Measurements from ENCODE around the gene LRIG2.

Gene LRIG2

DNA sequence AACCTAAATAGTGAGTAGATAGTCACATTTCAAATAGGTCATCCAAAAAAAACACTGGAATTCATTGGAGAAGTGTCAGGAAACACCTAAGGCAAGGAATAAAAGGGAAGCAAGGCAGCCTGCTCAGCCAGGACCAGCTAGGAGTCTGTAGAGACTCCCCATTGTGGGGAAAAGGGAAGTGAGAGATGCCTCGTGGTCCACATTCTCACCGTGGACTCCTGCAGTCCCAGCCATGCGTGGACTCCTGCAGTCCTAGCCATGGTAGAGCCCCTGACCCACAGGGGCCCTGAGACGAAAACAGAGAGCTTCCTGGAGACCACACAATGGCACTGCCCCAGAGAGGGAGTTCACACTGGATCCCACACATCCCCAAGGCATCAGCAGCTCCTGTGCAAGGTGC lies 97.5 kb downstream of the LRIG2 start:
- DNase-seq = no peak

DNA sequence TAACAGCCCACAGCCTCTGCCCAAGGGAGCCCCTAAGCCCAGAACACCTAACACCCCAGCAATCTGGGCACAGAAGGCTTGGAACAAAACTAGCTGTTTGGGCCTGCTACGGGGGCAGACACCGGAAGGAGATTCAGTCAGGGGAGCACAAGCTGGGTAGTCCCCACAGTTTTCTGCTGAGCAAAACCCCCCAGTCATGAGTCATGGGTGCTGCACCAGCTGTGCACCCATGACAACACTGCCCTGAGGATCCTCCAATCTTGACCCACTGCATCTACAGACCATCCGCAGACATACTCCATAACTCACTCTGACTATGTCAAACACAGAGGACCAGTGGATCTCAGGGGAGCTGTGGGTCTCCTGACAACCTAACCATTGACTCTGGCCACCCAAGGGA lies 105.1 kb downstream of the LRIG2 start:
- no peak for DNase-seq

- DNase-seq = no peak
Measured at GRCh38 chr1:113178522-113178921, 105.5 kb downstream of the LRIG2 start.
